HepG2 (cell line): ENCODE results near the gene DHX36. TPM values are rescaled to one million over a fixed set of nuclear protein-coding genes. Genes with fewer than 3 reads are reported as not detected.
A peak's percentile ranks its signal among the peaks of the same experiment; 100 is the strongest.

Source experiments
- ARID2 ChIP-seq: sonication (generic); formaldehyde crosslinking; IDR thresholded peaks from 2 replicates; pipeline ENCODE4 v1.8.1; 2022; ENCODE audit warnings: mild to moderate bottlenecking, missing genetic modification reagents, borderline replicate concordance
- ARNT2 ChIP-seq: sonication (generic); formaldehyde crosslinking; IDR thresholded peaks from 2 replicates; pipeline ENCODE4 v1.8.0; 2022; ENCODE audit warnings: mild to moderate bottlenecking, low read depth, missing genetic modification reagents, moderate library complexity
- CBX1 ChIP-seq: IDR thresholded peaks from one replicate; pipeline ENCODE4 v1.6.1; 2016; ENCODE audit warnings: antibody characterized with exemption, low read depth
- FLYWCH1 ChIP-seq: sonication (generic); formaldehyde crosslinking; IDR thresholded peaks from 2 replicates; pipeline ENCODE4 v1.8.1; 2023; ENCODE audit warnings: mild to moderate bottlenecking, missing genetic modification reagents
- FOXA1 ChIP-seq, 2 experiments: fragments of 450-650 bp in 1 of 2; sonication (generic) in 1 of 2; formaldehyde crosslinking in 1 of 2; IDR thresholded peaks; 2 replicates each; pipeline versions ENCODE4 v1.4.0 to v1.6.1; 2016 to 2020; ENCODE audit warnings: missing genetic modification reagents in 1 of 2
- KLF16 ChIP-seq, 2 experiments: sonication (generic) in 1 of 2; formaldehyde crosslinking in 1 of 2; IDR thresholded peaks; 2 replicates each; pipeline versions ENCODE4 v1.6.1 to v1.8.0; 2016 to 2023; ENCODE audit warnings: missing genetic modification reagents in 2 of 2, missing compliant biosample characterization in 1 of 2
- MLLT10 ChIP-seq: sonication (generic); formaldehyde crosslinking; IDR thresholded peaks from 2 replicates; pipeline ENCODE4 v1.4.0; 2020; ENCODE audit warnings: missing genetic modification reagents
- MTA3 ChIP-seq: sonication (generic); formaldehyde crosslinking; IDR thresholded peaks from 2 replicates; pipeline ENCODE4 v1.4.0; 2020; ENCODE audit warnings: missing genetic modification reagents
- NCOA1 ChIP-seq: sonication (generic); formaldehyde crosslinking; IDR thresholded peaks from 2 replicates; pipeline ENCODE4 v1.9.0; 2021; ENCODE audit warnings: missing genetic modification reagents
- NFIB ChIP-seq: sonication (generic); formaldehyde crosslinking; IDR thresholded peaks from 2 replicates; pipeline ENCODE4 v1.9.0; 2021; ENCODE audit warnings: missing genetic modification reagents, mild to moderate bottlenecking, borderline replicate concordance
- POLR2A ChIP-seq, 2 experiments: IDR thresholded peaks; 2 replicates each; pipeline ENCODE4 v1.6.1; 2011; ENCODE audit warnings: low read depth in 2 of 2, low read length in 2 of 2, mild to moderate bottlenecking in 1 of 2, moderate library complexity in 1 of 2; ENCODE audit not compliant: insufficient read depth in 1 of 2
- SMARCE1 ChIP-seq: fragments of 450-650 bp; IDR thresholded peaks from 2 replicates; pipeline ENCODE4 v1.6.1; 2017; ENCODE audit warnings: borderline replicate concordance
- SMC3 ChIP-seq: IDR thresholded peaks from 2 replicates; pipeline ENCODE4 v1.6.1; 2011; ENCODE audit warnings: low read length, improper control_type of control experiment
- U2AF1 ChIP-seq: fragments of 200-400 bp; formaldehyde crosslinking; optimal IDR thresholded peaks from 2 replicates; pipeline ENCODE3; 2017; ENCODE audit warnings: mild to moderate bottlenecking, low read depth, low read length
- ZNF207 ChIP-seq: fragments of 450-650 bp; IDR thresholded peaks from 2 replicates; pipeline ENCODE4 v1.6.1; 2016; ENCODE audit warnings: antibody characterized with exemption, borderline replicate concordance
- ZNF234 ChIP-seq: sonication (generic); formaldehyde crosslinking; conservative IDR thresholded peaks from 2 replicates; pipeline ENCODE4 v1.5.1; 2020; ENCODE audit warnings: mild to moderate bottlenecking, missing genetic modification reagents
- ZNF547 ChIP-seq: sonication (generic); formaldehyde crosslinking; IDR thresholded peaks from 2 replicates; pipeline ENCODE4 v1.5.1; 2020; ENCODE audit warnings: mild to moderate bottlenecking, missing genetic modification reagents
- ZNF577 ChIP-seq: sonication (generic); formaldehyde crosslinking; IDR thresholded peaks from 2 replicates; pipeline ENCODE4 v1.4.0; 2020; ENCODE audit warnings: mild to moderate bottlenecking, low read depth, missing genetic modification reagents, borderline replicate concordance
- ZSCAN12 ChIP-seq: sonication (generic); formaldehyde crosslinking; IDR thresholded peaks from 2 replicates; pipeline ENCODE4 v1.9.0; 2021; ENCODE audit warnings: mild to moderate bottlenecking, missing genetic modification reagents
- ZSCAN31 ChIP-seq: sonication (generic); formaldehyde crosslinking; IDR thresholded peaks from 2 replicates; pipeline ENCODE4 v1.5.0; 2020; ENCODE audit warnings: low read depth, mild to moderate bottlenecking, missing genetic modification reagents
- polyA plus RNA-seq, 8 experiments: library from polyadenylated mRNA; depleted of rRNA in 3 of 8; stranded (reverse) in 7 of 8; unstranded in 1 of 8; fragments of >200 nt; fragmentation: Illumina TruSeq in 4 of 8; extraction: Trizol in 4 of 8; gene quantifications; 2 replicates each; pipeline versions ENCODE4 v1.2.1 to v1.2.3, GENCODE V29; 2011 to 2016; ENCODE audit warnings: low read depth in 4 of 8, missing spikeins in 1 of 8, mixed read lengths in 1 of 8; ENCODE audit not compliant: insufficient read depth in 1 of 8
- total RNA-seq, 5 experiments: library from RNA; depleted of rRNA; stranded (reverse); fragments of >200 nt; fragmentation: Illumina TruSeq; extraction: Trizol; gene quantifications; 2 replicates each; pipeline ENCODE4 v1.2.3, GENCODE V29; 2016; ENCODE audit warnings: low read depth in 1 of 5
- TF ChIP-seq, protein P1 (sequence below): sonication (generic); formaldehyde crosslinking; IDR thresholded peaks from 2 replicates; pipeline ENCODE4 v1.4.0; 2020; ENCODE audit warnings: missing genetic modification reagents
- TF ChIP-seq, protein P2 (sequence below): IDR thresholded peaks from 2 replicates; pipeline ENCODE4 v1.6.1; 2016; ENCODE audit warnings: low read depth, control low read depth
- TF ChIP-seq, protein P3 (sequence below): IDR thresholded peaks from 2 replicates; pipeline ENCODE4 v1.6.1; 2018; ENCODE audit warnings: missing genetic modification reagents, mild to moderate bottlenecking, missing compliant biosample characterization
- TF ChIP-seq, protein P4 (sequence below): sonication (generic); formaldehyde crosslinking; IDR thresholded peaks from 2 replicates; pipeline ENCODE4 v1.8.0; 2022; ENCODE audit warnings: mild to moderate bottlenecking, missing genetic modification reagents, moderate library complexity

The DHX36 gene
- total and polyA plus RNA-seq, 2 of the 13 experiments (the other 11 are each of a cell fraction or from before 2014, with no cell fraction given) = 30.3 to 44.2 TPM

DNA sequence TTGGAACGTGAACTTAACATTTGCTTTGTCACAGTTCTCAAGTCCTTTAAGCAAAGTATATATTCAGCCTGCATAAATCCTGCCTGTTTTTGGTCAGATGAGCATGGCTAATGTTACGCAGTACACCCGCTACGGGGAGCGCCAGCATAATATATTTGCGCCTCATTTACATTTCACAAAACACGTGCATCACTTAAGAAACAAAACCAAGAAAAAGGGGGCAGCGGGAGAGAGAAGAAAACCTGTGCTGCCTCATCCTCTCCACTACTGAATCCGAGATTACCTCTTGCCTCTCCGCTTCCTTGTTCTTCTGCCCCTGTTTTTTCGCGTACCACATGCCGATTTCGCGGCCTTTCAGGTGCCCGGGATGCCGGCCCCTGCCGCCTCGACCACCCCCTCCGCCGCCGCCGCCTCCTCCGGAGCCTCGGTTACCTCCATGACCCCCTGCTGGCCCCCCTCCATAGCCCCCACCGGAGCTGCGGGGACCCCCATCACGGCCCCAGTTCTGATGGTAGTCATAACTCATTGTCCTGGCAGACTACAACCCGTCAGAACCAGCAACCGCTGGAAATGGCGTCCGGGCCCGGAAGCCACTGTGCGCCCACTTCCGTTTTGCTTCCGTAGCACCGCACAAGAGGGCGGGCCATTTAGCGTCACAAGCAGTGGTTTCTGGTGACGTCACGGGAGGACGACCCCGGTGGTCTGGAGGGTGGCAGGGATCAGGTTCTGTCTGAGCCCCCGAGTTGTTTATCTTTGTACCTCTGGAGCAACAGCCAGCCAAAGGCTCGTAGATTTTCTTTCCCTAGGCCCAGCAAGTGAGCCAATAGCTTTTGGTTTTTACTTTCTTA, at the start of gene DHX36 (continued):
- TF ChIP-seq, protein P1, sequence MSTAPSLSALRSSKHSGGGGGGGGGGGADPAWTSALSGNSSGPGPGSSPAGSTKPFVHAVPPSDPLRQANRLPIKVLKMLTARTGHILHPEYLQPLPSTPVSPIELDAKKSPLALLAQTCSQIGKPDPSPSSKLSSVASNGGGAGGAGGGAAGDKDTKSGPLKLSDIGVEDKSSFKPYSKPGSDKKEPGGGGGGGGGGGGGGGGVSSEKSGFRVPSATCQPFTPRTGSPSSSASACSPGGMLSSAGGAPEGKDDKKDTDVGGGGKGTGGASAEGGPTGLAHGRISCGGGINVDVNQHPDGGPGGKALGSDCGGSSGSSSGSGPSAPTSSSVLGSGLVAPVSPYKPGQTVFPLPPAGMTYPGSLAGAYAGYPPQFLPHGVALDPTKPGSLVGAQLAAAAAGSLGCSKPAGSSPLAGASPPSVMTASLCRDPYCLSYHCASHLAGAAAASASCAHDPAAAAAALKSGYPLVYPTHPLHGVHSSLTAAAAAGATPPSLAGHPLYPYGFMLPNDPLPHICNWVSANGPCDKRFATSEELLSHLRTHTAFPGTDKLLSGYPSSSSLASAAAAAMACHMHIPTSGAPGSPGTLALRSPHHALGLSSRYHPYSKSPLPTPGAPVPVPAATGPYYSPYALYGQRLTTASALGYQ (CRISPR knock-in tag) = no peak
- TF ChIP-seq, protein P2, sequence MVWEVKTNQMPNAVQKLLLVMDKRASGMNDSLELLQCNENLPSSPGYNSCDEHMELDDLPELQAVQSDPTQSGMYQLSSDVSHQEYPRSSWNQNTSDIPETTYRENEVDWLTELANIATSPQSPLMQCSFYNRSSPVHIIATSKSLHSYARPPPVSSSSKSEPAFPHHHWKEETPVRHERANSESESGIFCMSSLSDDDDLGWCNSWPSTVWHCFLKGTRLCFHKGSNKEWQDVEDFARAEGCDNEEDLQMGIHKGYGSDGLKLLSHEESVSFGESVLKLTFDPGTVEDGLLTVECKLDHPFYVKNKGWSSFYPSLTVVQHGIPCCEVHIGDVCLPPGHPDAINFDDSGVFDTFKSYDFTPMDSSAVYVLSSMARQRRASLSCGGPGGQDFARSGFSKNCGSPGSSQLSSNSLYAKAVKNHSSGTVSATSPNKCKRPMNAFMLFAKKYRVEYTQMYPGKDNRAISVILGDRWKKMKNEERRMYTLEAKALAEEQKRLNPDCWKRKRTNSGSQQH (CRISPR knock-in tag) = peak; percentile 66; the same call in 1 of the 2 replicates
- TF ChIP-seq KLF16 (CRISPR knock-in tag; IDR thresholded peaks at IDR 0.05) (peak in 1 of 2 experiments; percentile 45; a peak in 1 of 4 replicates), U2AF1 (no peak), ZSCAN12 (CRISPR knock-in tag) (no peak), MLLT10 (no peak), ARID2 (CRISPR knock-in tag) (no peak), NCOA1 (peak; percentile 63; the same call in 1 of the 2 replicates), ZNF234 (CRISPR knock-in tag) (0 out of 2 replicates have a peak, but pooled peaks have one; percentile 20), POLR2A (IDR thresholded peaks at IDR 0.05; ENCODE audit: insufficient read depth in 1 of 2, low read depth in 2 of 2, low read length in 2 of 2) (peak; percentile 78 to 88), MTA3 (CRISPR knock-in tag) (no peak), FOXA1 (IDR thresholded peaks at IDR 0.05) (no peak), FOXA1 (CRISPR knock-in tag; IDR thresholded peaks at IDR 0.05) (0 out of 2 replicates have a peak, but pooled peaks have one; percentile 30), ARNT2 (CRISPR knock-in tag) (0 out of 2 replicates have a peak, but pooled peaks have one; percentile 31), SMARCE1 (no peak), FLYWCH1 (CRISPR knock-in tag) (no peak), ZNF577 (CRISPR knock-in tag) (no peak), CBX1 (no peak), SMC3 (no peak), ZNF547 (CRISPR knock-in tag) (peak; percentile 75; the same call in 1 of the 2 replicates), NFIB (no peak), ZSCAN31 (CRISPR knock-in tag) (0 out of 2 replicates have a peak, but pooled peaks have one; percentile 44), ZNF207 (no peak)
- TF ChIP-seq, protein P3, sequence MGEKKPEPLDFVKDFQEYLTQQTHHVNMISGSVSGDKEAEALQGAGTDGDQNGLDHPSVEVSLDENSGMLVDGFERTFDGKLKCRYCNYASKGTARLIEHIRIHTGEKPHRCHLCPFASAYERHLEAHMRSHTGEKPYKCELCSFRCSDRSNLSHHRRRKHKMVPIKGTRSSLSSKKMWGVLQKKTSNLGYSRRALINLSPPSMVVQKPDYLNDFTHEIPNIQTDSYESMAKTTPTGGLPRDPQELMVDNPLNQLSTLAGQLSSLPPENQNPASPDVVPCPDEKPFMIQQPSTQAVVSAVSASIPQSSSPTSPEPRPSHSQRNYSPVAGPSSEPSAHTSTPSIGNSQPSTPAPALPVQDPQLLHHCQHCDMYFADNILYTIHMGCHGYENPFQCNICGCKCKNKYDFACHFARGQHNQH (CRISPR knock-in tag) = peak; percentile 70; the same call in 1 of the 2 replicates
- TF ChIP-seq, protein P4, sequence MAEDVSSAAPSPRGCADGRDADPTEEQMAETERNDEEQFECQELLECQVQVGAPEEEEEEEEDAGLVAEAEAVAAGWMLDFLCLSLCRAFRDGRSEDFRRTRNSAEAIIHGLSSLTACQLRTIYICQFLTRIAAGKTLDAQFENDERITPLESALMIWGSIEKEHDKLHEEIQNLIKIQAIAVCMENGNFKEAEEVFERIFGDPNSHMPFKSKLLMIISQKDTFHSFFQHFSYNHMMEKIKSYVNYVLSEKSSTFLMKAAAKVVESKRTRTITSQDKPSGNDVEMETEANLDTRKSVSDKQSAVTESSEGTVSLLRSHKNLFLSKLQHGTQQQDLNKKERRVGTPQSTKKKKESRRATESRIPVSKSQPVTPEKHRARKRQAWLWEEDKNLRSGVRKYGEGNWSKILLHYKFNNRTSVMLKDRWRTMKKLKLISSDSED (CRISPR knock-in tag) = no peak
